CD14-positive monocyte (primary cell): ENCODE results near the gene TLR9. TPM values are rescaled to one million over a fixed set of nuclear protein-coding genes. Genes with fewer than 3 reads are reported as not detected.

Experiments used
- DNase-seq, 3 donors: peaks; one replicate each; pipeline ENCODE4 v3.0.0-alpha.2; 2011 to 2022
- H2AFZ ChIP-seq: 2 replicates; pipeline ENCODE4 v1.6.0; 2012; ENCODE audit warnings: mild to moderate bottlenecking, low read depth, low read length, inconsistent platforms; ENCODE audit not compliant: insufficient read depth, poor library complexity, severe bottlenecking
- H3K27ac ChIP-seq, 2 donors: 1 replicate in 1 of 2; 2 replicates in 1 of 2; pipeline ENCODE4 v1.5.1; 2012 to 2013; ENCODE audit warnings: low read length in 2 of 2, control low read depth in 1 of 2, inconsistent platforms in 1 of 2, low read depth in 1 of 2, mild to moderate bottlenecking in 1 of 2
- H3K27me3 ChIP-seq, 2 donors: one replicate each; pipeline versions ENCODE4 v1.6.0 to v1.6.1; 2011 to 2013; ENCODE audit warnings: low read length in 2 of 2; ENCODE audit not compliant: control insufficient read depth in 2 of 2, insufficient read depth in 2 of 2
- H3K36me3 ChIP-seq, 2 donors: replicated peaks in 1 of 2; 1 replicate in 1 of 2; 2 replicates in 1 of 2; pipeline versions ENCODE4 v1.5.1 to v1.6.1; 2012 to 2013; ENCODE audit warnings: low read length in 2 of 2, control low read depth in 1 of 2, inconsistent platforms in 1 of 2, mild to moderate bottlenecking in 1 of 2; ENCODE audit not compliant: insufficient read depth in 2 of 2, control insufficient read depth in 1 of 2
- H3K4me1 ChIP-seq, 2 donors: 1 replicate in 1 of 2; 2 replicates in 1 of 2; pipeline versions ENCODE4 v1.5.1 to v1.6.1; 2012 to 2013; ENCODE audit warnings: low read length in 2 of 2, control low read depth in 1 of 2, inconsistent platforms in 1 of 2, mild to moderate bottlenecking in 1 of 2, moderate library complexity in 1 of 2; ENCODE audit not compliant: insufficient read depth in 2 of 2, control insufficient read depth in 1 of 2
- H3K4me2 ChIP-seq: replicated peaks from 2 replicates; pipeline ENCODE3; 2012; ENCODE audit warnings: low read length, moderate library complexity, mild to moderate bottlenecking; ENCODE audit not compliant: poor library complexity, severe bottlenecking; ENCODE audit errors: extremely low read depth
- H3K4me3 ChIP-seq, 3 experiments: fragments of 200-600 bp in 1 of 3; sonication (generic) in 1 of 3; replicated peaks in 1 of 3; 1 replicate in 2 of 3; 2 replicates in 1 of 3; pipeline ENCODE4 v1.5.1; 2011 to 2013; ENCODE audit warnings: low read length in 3 of 3, mild to moderate bottlenecking in 3 of 3, control low read depth in 2 of 3, low read depth in 2 of 3, inconsistent platforms in 1 of 3, moderate library complexity in 1 of 3
- H3K79me2 ChIP-seq: 2 replicates; pipeline ENCODE4 v1.6.0; 2012; ENCODE audit warnings: mild to moderate bottlenecking, control low read depth, inconsistent platforms, low read length, moderate library complexity; ENCODE audit not compliant: insufficient read depth
- H3K9ac ChIP-seq: 2 replicates; pipeline ENCODE4 v1.6.0; 2017; ENCODE audit warnings: low read length, mild to moderate bottlenecking; ENCODE audit not compliant: insufficient read depth, poor library complexity, severe bottlenecking
- H3K9me3 ChIP-seq, 2 donors: replicated peaks in 1 of 2; 1 replicate in 1 of 2; 2 replicates in 1 of 2; pipeline versions ENCODE4 v1.5.1 to v1.6.1; 2012 to 2013; ENCODE audit warnings: low read length in 2 of 2, control low read depth in 1 of 2; ENCODE audit not compliant: control insufficient read depth in 1 of 2, insufficient read depth in 1 of 2
- H4K20me1 ChIP-seq: 2 replicates; pipeline ENCODE4 v1.6.0; 2012; ENCODE audit warnings: mild to moderate bottlenecking, low read length, control low read depth, moderate library complexity; ENCODE audit not compliant: insufficient read depth
- H3K27ac Mint-ChIP-seq, 7 donors: one replicate each; pipeline ENCODE4 v1.8.0; 2020; ENCODE audit warnings: mild to moderate bottlenecking in 7 of 7, mixed read lengths in 7 of 7, moderate library complexity in 6 of 7, inconsistent platforms in 2 of 7
- H3K27me3 Mint-ChIP-seq, 3 donors: one replicate each; pipeline ENCODE4 v1.8.0; 2021 to 2022; ENCODE audit warnings: low read depth in 3 of 3, mild to moderate bottlenecking in 3 of 3, mixed read lengths in 3 of 3, moderate library complexity in 3 of 3, inconsistent platforms in 1 of 3
- H3K36me3 Mint-ChIP-seq, 2 donors: one replicate each; pipeline ENCODE4 v1.8.0; 2020; ENCODE audit warnings: mixed read lengths in 2 of 2, inconsistent platforms in 1 of 2, mild to moderate bottlenecking in 1 of 2
- H3K4me1 Mint-ChIP-seq: one replicate; pipeline ENCODE4 v1.8.0; 2020; ENCODE audit warnings: mild to moderate bottlenecking, mixed read lengths
- H3K4me3 Mint-ChIP-seq, 2 donors: one replicate each; pipeline ENCODE4 v1.8.0; 2020; ENCODE audit warnings: mild to moderate bottlenecking in 2 of 2, mixed read lengths in 2 of 2, moderate library complexity in 1 of 2
- H3K9me3 Mint-ChIP-seq, 7 donors: one replicate each; pipeline ENCODE4 v1.8.0; 2020 to 2022; ENCODE audit warnings: mixed read lengths in 7 of 7, mild to moderate bottlenecking in 6 of 7, moderate library complexity in 6 of 7, inconsistent platforms in 2 of 7
- CTCF ChIP-seq: fragments of 200-600 bp; IDR thresholded peaks from one replicate; pipeline ENCODE4 v1.8.0; 2022; ENCODE audit warnings: antibody characterized with exemption, mild to moderate bottlenecking
- WGBS: methylation state at CpG from one replicate; pipeline ENCODE4 v1.1.5; 2013; ENCODE audit warnings: missing lambda C conversion rate; ENCODE audit not compliant: insufficient coverage; 5-methylcytosine and 5-hydroxymethylcytosine counted together
- intact Hi-C, 2 donors: fragments of 100-400 bp; cut with micrococcal nuclease; formaldehyde crosslinking; loops; one replicate each; pipeline versions ENCODE4 v1.15.0 to v1.15.1; 2023
- polyA plus RNA-seq, 3 donors: library from polyadenylated mRNA; depleted of rRNA in 1 of 3; unstranded in 2 of 3; stranded (reverse) in 1 of 3; fragments of 300-500 nt in 2 of 3; fragments of >200 nt in 1 of 3; fragmentation: Illumina TruSeq in 2 of 3; gene quantifications; 1 replicate in 2 of 3; 2 replicates in 1 of 3; pipeline ENCODE4 v1.2.3, GENCODE V29; 2012 to 2021

The TLR9 gene
- polyA plus RNA-seq, 3 donors, result 0.91 TPM; not detected in 2

- Mint-ChIP-seq H3K27me3 (peaks cover 0 to 1% (median 0%) of the 10 kb centered on the region in 3 donors), H3K27ac (no peak overlapping the region), H3K9me3 (no peaks in the 10 kb centered on the region), H3K4me3 (no peak overlapping the region), H3K36me3 (peaks cover 63 to 74% of the 10 kb centered on the region in 2 donors), H3K4me1 (peaks cover 39% of the 10 kb centered on the region)
- 100% methylated on average over 9 of the region's 13 CpGs for WGBS
- H3K36me3 ChIP-seq, result peaks cover 65 to 77% of the 10 kb centered on the region in 2 donors
- H2AFZ ChIP-seq, result no peak overlapping the region
- H3K27me3 ChIP-seq, result no peaks in the 10 kb centered on the region
- no peak overlapping the region for H3K4me2 ChIP-seq
- H3K27ac ChIP-seq, result no peak overlapping the region
- H4K20me1 ChIP-seq, result peaks cover 89% of the 10 kb centered on the region
- H3K9ac ChIP-seq, result no peak overlapping the region
- H3K4me1 ChIP-seq, result peaks cover 23 to 48% of the 10 kb centered on the region in 2 donors
- DNase-seq, result no peak
- H3K9me3 ChIP-seq, result no peaks in the 10 kb centered on the region
- no peak for TF ChIP-seq CTCF
- intact Hi-C loops, result loop anchor here (2.0 kb wide), 2 partner anchors 109 to 111 kb away; no protein-coding TSS in a partner anchor
- peaks cover 36% of the 10 kb centered on the region for H3K79me2 ChIP-seq
- no peak overlapping the region for H3K4me3 ChIP-seq
Measured at GRCh38 chr3:52229656-52230055, 4.2 kb upstream of the TLR9 start.

- WGBS, result 93% methylated on average over 21 of the region's 21 CpGs
- peaks cover 80% of the 10 kb centered on the region for H4K20me1 ChIP-seq
- no peak overlapping the region for H3K4me3 ChIP-seq
- Mint-ChIP-seq H3K27me3 (peaks cover 0 to 2% (median 1%) of the 10 kb centered on the region in 3 donors), H3K36me3 (peaks cover 59 to 68% of the 10 kb centered on the region in 2 donors), H3K4me1 (peaks cover 37% of the 10 kb centered on the region), H3K4me3 (no peak overlapping the region), H3K27ac (no peak overlapping the region), H3K9me3 (no peaks in the 10 kb centered on the region)
- H3K79me2 ChIP-seq, result peaks cover 28% of the 10 kb centered on the region
- no peaks in the 10 kb centered on the region for H3K9me3 ChIP-seq
- H3K27me3 ChIP-seq, result no peaks in the 10 kb centered on the region
- H3K36me3 ChIP-seq, result peaks cover 57 to 69% of the 10 kb centered on the region in 2 donors
- TF ChIP-seq CTCF, result no peak
- no peak overlapping the region for H2AFZ ChIP-seq
- intact Hi-C loops, result no loop called here
- DNase-seq, result no peak
- H3K27ac ChIP-seq, result no peak overlapping the region
- peaks cover 22 to 41% of the 10 kb centered on the region in 2 donors for H3K4me1 ChIP-seq
- no peak overlapping the region for H3K9ac ChIP-seq
- H3K4me2 ChIP-seq, result no peak overlapping the region
Measured at GRCh38 chr3:52228751-52229291, 3.4 kb upstream of the TLR9 start.
